GM12873 (cell line): Measurements from ENCODE around the gene RCE1.

Experiments
- TF ChIP-seq, protein P1 (sequence below): IDR thresholded peaks from 2 replicates; pipeline ENCODE4 v1.5.1; 2012; ENCODE audit warnings: low read depth, mild to moderate bottlenecking, moderate library complexity, low read length, control low read depth; ENCODE audit not compliant: insufficient read depth; ENCODE audit errors: missing control alignments

Gene RCE1

DNA sequence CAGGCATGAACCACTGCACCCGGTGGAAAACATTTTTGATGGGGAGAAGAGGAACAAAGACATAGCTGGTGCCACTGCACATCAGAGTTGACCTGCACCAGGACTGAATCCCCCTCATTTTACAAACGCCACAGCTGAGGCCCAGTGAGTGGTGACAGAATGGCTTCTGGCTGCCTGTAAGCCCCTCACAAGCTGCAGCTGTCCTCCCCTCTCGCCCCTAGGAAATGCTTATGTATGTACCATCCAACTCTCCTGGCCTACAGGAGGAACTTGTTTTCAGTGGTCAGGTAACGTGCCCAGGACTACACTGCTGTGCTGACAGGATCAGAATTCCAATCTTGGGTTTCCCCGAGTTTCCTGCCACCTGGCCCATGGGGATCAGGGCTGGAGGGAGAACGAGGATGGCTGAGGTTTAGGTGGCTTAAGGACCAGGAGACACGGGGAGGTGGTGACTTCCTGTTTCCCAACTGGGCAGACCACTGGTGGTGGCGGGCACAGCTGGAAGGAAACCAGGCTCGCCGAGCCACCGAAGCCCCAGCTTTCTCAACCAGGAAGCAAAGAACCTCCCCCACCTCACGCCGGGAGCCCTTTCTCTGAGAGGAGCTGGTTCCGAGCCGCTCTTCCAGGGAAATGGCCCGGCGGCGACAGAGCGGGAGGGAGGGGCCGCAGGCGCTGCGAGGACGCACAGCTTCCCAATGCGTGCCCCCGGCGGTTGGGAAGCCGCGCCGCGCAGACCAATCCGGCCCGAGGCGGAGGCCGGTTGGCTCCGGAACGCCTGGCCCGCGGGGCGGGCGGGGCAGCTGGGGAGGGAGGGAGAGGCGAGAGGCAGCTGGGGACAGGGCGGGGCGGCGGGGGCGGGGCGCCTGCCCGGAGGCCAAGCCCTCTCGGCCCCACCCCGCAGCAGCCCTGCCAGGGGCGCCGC is 12.6 kb downstream of the RCE1 start:
- TF ChIP-seq, protein P1, sequence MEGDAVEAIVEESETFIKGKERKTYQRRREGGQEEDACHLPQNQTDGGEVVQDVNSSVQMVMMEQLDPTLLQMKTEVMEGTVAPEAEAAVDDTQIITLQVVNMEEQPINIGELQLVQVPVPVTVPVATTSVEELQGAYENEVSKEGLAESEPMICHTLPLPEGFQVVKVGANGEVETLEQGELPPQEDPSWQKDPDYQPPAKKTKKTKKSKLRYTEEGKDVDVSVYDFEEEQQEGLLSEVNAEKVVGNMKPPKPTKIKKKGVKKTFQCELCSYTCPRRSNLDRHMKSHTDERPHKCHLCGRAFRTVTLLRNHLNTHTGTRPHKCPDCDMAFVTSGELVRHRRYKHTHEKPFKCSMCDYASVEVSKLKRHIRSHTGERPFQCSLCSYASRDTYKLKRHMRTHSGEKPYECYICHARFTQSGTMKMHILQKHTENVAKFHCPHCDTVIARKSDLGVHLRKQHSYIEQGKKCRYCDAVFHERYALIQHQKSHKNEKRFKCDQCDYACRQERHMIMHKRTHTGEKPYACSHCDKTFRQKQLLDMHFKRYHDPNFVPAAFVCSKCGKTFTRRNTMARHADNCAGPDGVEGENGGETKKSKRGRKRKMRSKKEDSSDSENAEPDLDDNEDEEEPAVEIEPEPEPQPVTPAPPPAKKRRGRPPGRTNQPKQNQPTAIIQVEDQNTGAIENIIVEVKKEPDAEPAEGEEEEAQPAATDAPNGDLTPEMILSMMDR, result no peak

- TF ChIP-seq, protein P1, result no peak
Measured at GRCh38 chr11:66856496-66857233, 13.4 kb downstream of the RCE1 start, which contains the start of gene LRFN4. LRFN4 (plus strand) TSS chr11:66857064; CDS start chr11:66857745, 681 bp downstream.

- TF ChIP-seq, protein P1, result no peak
Measured at GRCh38 chr11:66857234-66857926, 14.1 kb downstream of the RCE1 start.

GRCh38 chr11:66857927-66858185 is 14.6 kb downstream of the RCE1 start:
- TF ChIP-seq, protein P1, result no peak

DNA sequence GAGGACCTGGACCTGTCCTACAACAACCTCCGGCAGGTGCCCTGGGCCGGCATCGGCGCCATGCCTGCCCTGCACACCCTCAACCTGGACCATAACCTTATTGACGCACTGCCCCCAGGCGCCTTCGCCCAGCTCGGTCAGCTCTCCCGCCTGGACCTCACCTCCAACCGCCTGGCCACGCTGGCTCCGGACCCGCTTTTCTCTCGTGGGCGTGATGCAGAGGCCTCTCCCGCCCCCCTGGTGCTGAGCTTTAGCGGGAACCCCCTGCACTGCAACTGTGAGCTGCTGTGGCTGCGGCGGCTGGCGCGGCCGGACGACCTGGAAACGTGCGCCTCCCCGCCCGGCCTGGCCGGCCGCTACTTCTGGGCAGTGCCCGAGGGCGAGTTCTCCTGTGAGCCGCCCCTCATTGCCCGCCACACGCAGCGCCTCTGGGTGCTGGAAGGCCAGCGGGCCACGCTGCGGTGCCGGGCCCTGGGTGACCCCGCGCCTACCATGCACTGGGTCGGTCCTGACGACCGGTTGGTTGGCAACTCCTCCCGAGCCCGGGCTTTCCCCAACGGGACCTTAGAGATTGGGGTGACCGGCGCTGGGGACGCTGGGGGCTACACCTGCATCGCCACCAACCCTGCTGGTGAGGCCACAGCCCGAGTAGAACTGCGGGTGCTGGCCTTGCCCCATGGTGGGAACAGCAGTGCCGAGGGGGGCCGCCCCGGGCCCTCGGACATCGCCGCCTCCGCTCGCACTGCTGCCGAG is 15.1 kb downstream of the RCE1 start:
- TF ChIP-seq, protein P1, result no peak

DNA sequence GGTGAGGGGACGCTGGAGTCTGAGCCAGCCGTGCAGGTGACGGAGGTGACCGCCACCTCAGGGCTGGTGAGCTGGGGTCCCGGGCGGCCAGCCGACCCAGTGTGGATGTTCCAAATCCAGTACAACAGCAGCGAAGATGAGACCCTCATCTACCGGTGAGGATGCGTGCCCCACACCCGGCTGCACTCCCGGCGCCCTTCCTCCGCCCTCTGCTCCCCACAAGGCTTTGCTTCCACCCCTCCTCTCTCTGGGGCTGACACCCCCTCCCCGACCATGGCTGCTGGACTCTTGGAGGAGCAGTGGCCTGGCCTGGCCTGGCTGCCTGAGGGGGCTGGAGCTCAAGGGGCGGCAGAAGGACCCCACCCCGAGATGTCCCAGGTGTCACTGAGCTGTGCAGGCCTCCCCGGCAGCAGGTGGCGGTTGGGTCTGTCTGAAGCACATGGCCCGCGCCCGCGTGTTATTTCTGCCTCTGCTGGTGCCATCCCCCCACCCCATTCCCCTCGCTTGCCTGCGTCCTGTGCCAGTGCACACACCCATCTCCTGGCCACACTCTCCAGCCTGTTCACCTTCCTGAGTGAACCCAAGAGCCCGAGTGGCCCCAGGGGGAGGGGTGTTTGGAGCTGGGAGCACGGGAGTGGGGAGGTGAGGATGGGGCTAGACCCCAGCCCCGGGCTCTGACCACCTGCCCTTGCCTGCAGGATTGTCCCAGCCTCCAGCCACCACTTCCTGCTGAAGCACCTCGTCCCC is 15.9 kb downstream of the RCE1 start:
- TF ChIP-seq, protein P1, result no peak
